Astrocyte (in vitro differentiated cells and primary cell): ENCODE measurements around the gene PTPRN2. TPM values are rescaled to one million over a fixed set of nuclear protein-coding genes. Genes with fewer than 3 reads are reported as not detected.

Experiments used
- DNase-seq: peaks from one replicate; pipeline ENCODE4 v3.0.0-alpha.2; 2010; ENCODE audit warnings: low read depth
- FAIRE-seq: peaks from 2 replicates; lab custom pipeline; 2011; peaks lifted over from hg19 to GRCh38; lab: Jason Lieb, UNC
- H2AFZ ChIP-seq: 2 replicates; pipeline ENCODE4 v1.6.0; 2012; ENCODE audit warnings: low read depth, low read length, inconsistent platforms
- H3K27ac ChIP-seq: 2 replicates; pipeline ENCODE4 v1.5.1; 2011; ENCODE audit warnings: low read depth, low read length, inconsistent platforms
- H3K27me3 ChIP-seq: 2 replicates; pipeline ENCODE4 v1.6.0; 2011; ENCODE audit warnings: low read length, inconsistent platforms; ENCODE audit not compliant: insufficient read depth
- H3K36me3 ChIP-seq: 2 replicates; pipeline ENCODE4 v1.5.1; 2011; ENCODE audit warnings: low read length, inconsistent platforms; ENCODE audit not compliant: insufficient read depth
- H3K4me1 ChIP-seq: 2 replicates; pipeline ENCODE4 v1.5.1; 2011; ENCODE audit warnings: low read length, inconsistent platforms; ENCODE audit not compliant: insufficient read depth
- H3K4me2 ChIP-seq: 2 replicates; pipeline ENCODE4 v1.6.0; 2012; ENCODE audit warnings: low read length, inconsistent platforms
- H3K4me3 ChIP-seq: 2 replicates; pipeline ENCODE4 v1.5.1; 2011; ENCODE audit warnings: low read depth, mild to moderate bottlenecking, low read length, inconsistent platforms; ENCODE audit not compliant: insufficient read depth
- H3K79me2 ChIP-seq: 2 replicates; pipeline ENCODE4 v1.6.0; 2012; ENCODE audit warnings: mild to moderate bottlenecking, low read length, inconsistent platforms; ENCODE audit not compliant: insufficient read depth
- H3K9ac ChIP-seq: 2 replicates; pipeline ENCODE4 v1.6.0; 2012; ENCODE audit warnings: mild to moderate bottlenecking, low read length, inconsistent platforms
- H3K9me3 ChIP-seq: 2 replicates; pipeline ENCODE4 v1.5.1; 2012; ENCODE audit warnings: low read depth, mild to moderate bottlenecking, low read length, inconsistent platforms; ENCODE audit not compliant: insufficient read depth
- H4K20me1 ChIP-seq: 2 replicates; pipeline ENCODE4 v1.6.0; 2012; ENCODE audit warnings: low read length, inconsistent platforms; ENCODE audit not compliant: insufficient read depth
- H3K27ac Mint-ChIP-seq: one replicate; pipeline ENCODE4 v1.8.0; 2021; ENCODE audit warnings: mild to moderate bottlenecking, mixed read lengths; ENCODE audit not compliant: unreplicated experiment
- H3K27me3 Mint-ChIP-seq: one replicate; pipeline ENCODE4 v1.8.0; 2021; ENCODE audit warnings: low read depth, mixed read lengths; ENCODE audit not compliant: unreplicated experiment
- H3K36me3 Mint-ChIP-seq: one replicate; pipeline ENCODE4 v1.8.0; 2021; ENCODE audit warnings: low read depth, mixed read lengths; ENCODE audit not compliant: unreplicated experiment
- H3K4me1 Mint-ChIP-seq: one replicate; pipeline ENCODE4 v1.8.0; 2021; ENCODE audit warnings: low read depth, mixed read lengths; ENCODE audit not compliant: unreplicated experiment
- H3K4me3 Mint-ChIP-seq: one replicate; pipeline ENCODE4 v1.8.0; 2021; ENCODE audit warnings: mild to moderate bottlenecking, moderate library complexity, mixed read lengths; ENCODE audit not compliant: unreplicated experiment
- H3K9me3 Mint-ChIP-seq: one replicate; pipeline ENCODE4 v1.8.0; 2021; ENCODE audit warnings: mild to moderate bottlenecking, mixed read lengths; ENCODE audit not compliant: unreplicated experiment
- EZH2 ChIP-seq: IDR thresholded peaks from 2 replicates; pipeline ENCODE4 v1.6.1; 2012; ENCODE audit warnings: mild to moderate bottlenecking, low read length, inconsistent platforms; ENCODE audit not compliant: insufficient read depth
- total RNA-seq: library from RNA; stranded (reverse); gene quantifications from 2 replicates; pipeline ENCODE4 v1.2.1, GENCODE V29; 2021
- TF ChIP-seq, protein P1 (sequence below): IDR thresholded peaks from 2 replicates; pipeline ENCODE4 v1.5.1; 2011; ENCODE audit warnings: low read depth, mild to moderate bottlenecking, inconsistent platforms, low read length, moderate library complexity; ENCODE audit not compliant: insufficient read depth

Gene PTPRN2
- total RNA-seq, 1 donor from 2014 or later, result 0.09 TPM

GRCh38 chr7:158315881-158316280 lies 271.7 kb downstream of the PTPRN2 start:
- Mint-ChIP-seq H3K9me3 (peaks cover 25% of the 10 kb centered on the region), H3K4me1 (no peaks in the 10 kb centered on the region), H3K36me3 (no peaks in the 10 kb centered on the region), H3K27me3 (no peaks in the 10 kb centered on the region), H3K27ac (no peak overlapping the region), H3K4me3 (no peak overlapping the region)
- Histone ChIP-seq H3K9me3 (peaks cover 21% of the 10 kb centered on the region), H3K27ac (no peak overlapping the region), H3K4me3 (no peak overlapping the region), H3K27me3 (no peaks in the 10 kb centered on the region), H3K9ac (no peak overlapping the region), H2AFZ (no peak overlapping the region), H3K4me1 (no peaks in the 10 kb centered on the region), H3K79me2 (no peaks in the 10 kb centered on the region), H4K20me1 (no peaks in the 10 kb centered on the region), H3K4me2 (no peak overlapping the region), H3K36me3 (no peaks in the 10 kb centered on the region)
- DNase-seq, result no peak
- TF ChIP-seq, protein P1, sequence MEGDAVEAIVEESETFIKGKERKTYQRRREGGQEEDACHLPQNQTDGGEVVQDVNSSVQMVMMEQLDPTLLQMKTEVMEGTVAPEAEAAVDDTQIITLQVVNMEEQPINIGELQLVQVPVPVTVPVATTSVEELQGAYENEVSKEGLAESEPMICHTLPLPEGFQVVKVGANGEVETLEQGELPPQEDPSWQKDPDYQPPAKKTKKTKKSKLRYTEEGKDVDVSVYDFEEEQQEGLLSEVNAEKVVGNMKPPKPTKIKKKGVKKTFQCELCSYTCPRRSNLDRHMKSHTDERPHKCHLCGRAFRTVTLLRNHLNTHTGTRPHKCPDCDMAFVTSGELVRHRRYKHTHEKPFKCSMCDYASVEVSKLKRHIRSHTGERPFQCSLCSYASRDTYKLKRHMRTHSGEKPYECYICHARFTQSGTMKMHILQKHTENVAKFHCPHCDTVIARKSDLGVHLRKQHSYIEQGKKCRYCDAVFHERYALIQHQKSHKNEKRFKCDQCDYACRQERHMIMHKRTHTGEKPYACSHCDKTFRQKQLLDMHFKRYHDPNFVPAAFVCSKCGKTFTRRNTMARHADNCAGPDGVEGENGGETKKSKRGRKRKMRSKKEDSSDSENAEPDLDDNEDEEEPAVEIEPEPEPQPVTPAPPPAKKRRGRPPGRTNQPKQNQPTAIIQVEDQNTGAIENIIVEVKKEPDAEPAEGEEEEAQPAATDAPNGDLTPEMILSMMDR, result no peak
- no peak for TF ChIP-seq EZH2
- no peak for FAIRE-seq

DNA sequence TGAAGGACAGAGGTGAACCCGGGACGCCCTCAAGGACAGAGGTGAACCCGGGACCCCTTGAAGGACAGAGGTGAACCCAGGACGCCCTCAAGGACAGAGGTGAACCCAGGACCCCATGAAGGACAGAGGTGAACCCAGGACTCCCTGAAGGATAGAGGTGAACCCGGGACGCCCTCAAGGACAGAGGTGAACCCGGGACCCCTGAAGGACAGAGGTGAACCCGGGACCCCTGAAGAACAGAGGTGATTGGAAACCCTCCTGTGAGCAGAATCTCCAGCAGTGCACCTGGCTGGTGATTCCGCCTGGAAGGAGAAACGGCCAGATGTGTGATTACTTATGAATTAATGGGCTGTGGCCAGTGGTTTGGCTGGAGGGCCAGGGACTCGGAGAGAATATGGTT lies 272.3 kb downstream of the PTPRN2 start:
- DNase-seq (no peak), FAIRE-seq (no peak)
- H3K9me3 ChIP-seq, result peaks cover 21% of the 10 kb centered on the region
- no peaks in the 10 kb centered on the region for H3K27me3 ChIP-seq
- no peak overlapping the region for H3K27ac Mint-ChIP-seq
- H3K4me1 ChIP-seq, result no peaks in the 10 kb centered on the region
- no peak overlapping the region for H3K4me2 ChIP-seq
- no peak overlapping the region for H3K4me3 ChIP-seq
- no peak overlapping the region for H3K27ac ChIP-seq
- no peak overlapping the region for H2AFZ ChIP-seq
- H3K36me3 Mint-ChIP-seq, result no peaks in the 10 kb centered on the region
- H4K20me1 ChIP-seq, result no peaks in the 10 kb centered on the region
- H3K4me1 Mint-ChIP-seq, result no peaks in the 10 kb centered on the region
- no peak for TF ChIP-seq EZH2
- TF ChIP-seq, protein P1, result no peak
- H3K36me3 ChIP-seq, result no peaks in the 10 kb centered on the region
- no peaks in the 10 kb centered on the region for H3K79me2 ChIP-seq
- no peak overlapping the region for H3K4me3 Mint-ChIP-seq
- no peaks in the 10 kb centered on the region for H3K27me3 Mint-ChIP-seq
- H3K9me3 Mint-ChIP-seq, result peaks cover 25% of the 10 kb centered on the region
- H3K9ac ChIP-seq, result no peak overlapping the region

DNA sequence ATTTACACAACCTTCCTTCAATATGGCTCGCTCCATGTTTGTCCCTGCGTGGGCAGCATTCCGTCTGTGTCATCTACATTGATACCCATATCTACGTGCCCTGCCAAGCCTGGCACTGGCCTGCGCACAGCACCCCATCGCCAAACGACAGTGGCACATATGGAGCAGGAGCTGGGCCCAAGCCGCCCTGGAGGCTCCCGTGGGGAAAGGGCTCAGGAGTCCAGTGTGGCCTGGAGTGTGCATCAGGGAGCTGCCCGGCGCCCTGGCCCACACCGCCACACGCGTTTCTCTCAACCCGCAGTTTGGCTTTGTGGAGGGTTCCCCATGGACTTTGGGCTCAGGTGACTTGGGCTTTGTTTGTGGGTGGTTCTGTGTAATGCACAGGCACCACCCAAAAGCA lies 273.2 kb downstream of the PTPRN2 start:
- Histone ChIP-seq H3K4me2 (no peak overlapping the region), H3K27ac (no peak overlapping the region), H3K36me3 (no peaks in the 10 kb centered on the region), H3K9ac (no peak overlapping the region), H3K4me1 (no peaks in the 10 kb centered on the region), H3K4me3 (no peak overlapping the region), H3K27me3 (no peaks in the 10 kb centered on the region), H4K20me1 (no peaks in the 10 kb centered on the region), H3K79me2 (no peaks in the 10 kb centered on the region), H2AFZ (no peak overlapping the region), H3K9me3 (peaks cover 21% of the 10 kb centered on the region)
- Mint-ChIP-seq H3K36me3 (no peaks in the 10 kb centered on the region), H3K9me3 (peaks cover 25% of the 10 kb centered on the region), H3K4me3 (no peak overlapping the region), H3K27ac (no peak overlapping the region), H3K27me3 (no peaks in the 10 kb centered on the region), H3K4me1 (no peaks in the 10 kb centered on the region)
- FAIRE-seq (no peak), DNase-seq (no peak)
- TF ChIP-seq, protein P1, result no peak
- TF ChIP-seq EZH2, result no peak
